HG03097 (cell line): ENCODE data around the gene ZNF77.
A peak's percentile ranks its signal among the peaks of the same experiment; 100 is the strongest.
"Not testable (repeated sequence)": the region's sequence is repeated elsewhere in the genome, so short reads cannot be mapped to it uniquely, and the experiment has no call there.

Experiments used
- ATAC-seq: cut with Tn5 transposase; IDR thresholded peaks from one replicate; pipeline ENCODE4 v1.9.1; 2021; ENCODE audit not compliant: unreplicated experiment, low FRiP score

ZNF77 gene

DNA sequence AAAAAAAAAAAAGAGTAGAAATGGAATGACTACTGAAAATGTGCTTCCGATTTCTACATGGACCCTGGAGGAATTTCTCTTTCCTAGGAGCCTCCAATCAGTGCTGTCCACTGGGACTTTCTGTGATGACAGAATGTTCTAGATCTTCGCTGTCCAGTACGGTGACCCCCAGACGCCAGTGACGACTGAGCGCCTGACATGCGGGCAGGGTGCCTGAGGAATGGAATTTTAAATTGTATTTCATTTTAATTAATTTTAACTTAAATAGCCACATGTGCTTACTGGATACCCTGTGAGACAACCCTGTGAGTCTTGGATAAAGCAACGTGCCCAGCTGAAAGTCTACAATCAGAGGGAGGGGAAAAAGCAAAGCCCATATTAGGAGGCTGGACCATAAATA is 28.5 kb upstream of the ZNF77 start:
- ATAC-seq, result no peak

GRCh38 chr19:2970201-2970835 is 25.5 kb upstream of the ZNF77 start:
- no peak for ATAC-seq

DNA sequence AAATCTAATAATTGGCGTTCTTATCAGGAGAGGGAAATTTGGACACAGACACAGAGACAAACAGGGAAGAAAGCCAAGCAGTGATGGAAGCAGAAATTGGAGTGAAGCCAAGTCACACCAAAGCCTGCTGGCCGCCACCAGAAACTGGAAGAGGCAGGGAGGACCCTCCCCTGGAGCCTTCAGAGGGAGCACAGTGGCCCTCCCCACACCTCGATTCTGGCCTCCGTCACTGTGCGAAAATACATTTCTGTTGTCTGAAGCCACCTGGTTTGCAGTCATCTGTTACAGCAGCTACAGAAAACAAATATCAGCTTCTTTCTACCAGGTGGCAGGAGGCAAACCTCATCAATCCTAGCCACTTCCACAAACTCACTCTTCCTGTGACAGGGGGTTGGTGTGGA is 24.3 kb upstream of the ZNF77 start:
- ATAC-seq, result no peak

DNA sequence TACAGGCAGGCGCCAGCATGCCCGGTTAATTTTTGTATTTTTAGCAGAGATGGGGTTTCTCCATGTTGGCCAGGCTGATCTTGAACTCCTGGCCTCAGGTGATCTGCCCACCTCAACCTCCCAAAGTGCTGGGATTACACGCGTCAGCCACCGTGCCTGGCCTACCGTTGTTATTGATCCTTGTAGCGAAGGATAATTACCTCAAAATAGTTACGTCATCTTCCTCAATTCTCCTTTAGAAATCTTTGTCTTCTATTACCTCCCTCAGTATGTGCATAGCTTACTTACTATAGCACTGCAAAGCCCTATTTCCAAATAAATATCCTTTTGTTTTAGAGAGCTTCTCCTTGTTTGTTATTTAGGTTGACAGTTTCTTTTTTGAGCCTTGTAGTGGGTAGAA is 23.2 kb upstream of the ZNF77 start:
- ATAC-seq, result no peak

GRCh38 chr19:2964874-2965273 is 20.1 kb upstream of the ZNF77 start:
- ATAC-seq, result no peak

- not testable (repeated sequence) for ATAC-seq
Observed at GRCh38 chr19:2963631-2964030, 18.9 kb upstream of the ZNF77 start.

- ATAC-seq, result no peak
Observed at GRCh38 chr19:2963122-2963521, 18.4 kb upstream of the ZNF77 start.

GRCh38 chr19:2962018-2962670 is 17.4 kb upstream of the ZNF77 start:
- ATAC-seq, result no peak

DNA sequence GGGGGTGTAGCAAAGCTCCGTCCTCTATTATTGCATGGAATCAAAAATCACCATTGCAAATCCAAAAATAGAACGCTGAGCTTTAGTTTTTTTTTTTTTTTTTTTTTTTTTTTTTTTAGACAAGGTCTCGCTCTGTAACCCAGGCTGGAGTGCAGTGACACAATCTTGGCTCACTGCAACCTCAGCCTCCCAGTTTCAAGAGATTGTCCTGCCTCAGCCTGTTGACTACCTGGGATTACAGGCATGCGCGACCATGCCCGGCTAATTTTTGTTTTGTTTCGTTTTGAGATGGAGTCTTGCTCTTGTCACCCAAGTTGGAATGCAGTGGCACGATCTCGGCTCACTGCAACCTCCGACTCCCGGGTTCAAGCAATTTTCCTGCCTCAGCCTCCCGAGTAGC is 15.3 kb upstream of the ZNF77 start:
- ATAC-seq, result no peak

- no peak for ATAC-seq
Observed at GRCh38 chr19:2957160-2957559, 12.4 kb upstream of the ZNF77 start.

- no peak for ATAC-seq
Observed at GRCh38 chr19:2952953-2953481, 8.2 kb upstream of the ZNF77 start.

GRCh38 chr19:2950286-2951124 is 5.7 kb upstream of the ZNF77 start:
- ATAC-seq, result peak; percentile 94

- ATAC-seq, result no peak
Observed at GRCh38 chr19:2949939-2950285, 5.1 kb upstream of the ZNF77 start.

DNA sequence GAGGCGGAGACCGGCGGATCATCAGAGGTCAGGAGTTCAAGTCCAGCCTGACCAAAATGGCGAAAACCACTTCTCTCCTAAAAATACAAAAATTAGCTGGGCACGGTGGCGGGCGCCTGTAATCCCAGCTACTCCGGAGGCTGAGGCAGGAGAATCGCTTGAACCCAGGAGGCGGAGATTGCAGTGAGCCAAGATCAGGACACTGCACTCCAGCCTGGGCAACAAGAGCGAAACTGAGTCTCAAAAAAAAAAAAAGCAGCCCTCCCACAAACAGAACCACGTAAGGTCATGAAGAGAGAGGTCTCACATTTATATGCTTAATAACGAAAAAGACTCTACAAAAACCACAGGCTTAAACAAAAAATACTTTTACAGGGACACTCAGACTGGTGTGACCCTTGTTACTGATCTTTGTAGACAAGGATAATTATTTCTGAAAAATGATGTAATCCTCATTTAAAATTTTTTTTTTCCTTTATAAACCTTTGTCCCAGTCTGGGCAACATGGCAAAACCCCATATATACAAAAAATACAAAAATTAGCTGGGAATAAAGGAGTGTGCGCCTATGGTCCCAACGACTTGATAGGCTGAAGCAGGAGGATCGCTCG is 909 bp upstream of the ZNF77 start:
- no peak for ATAC-seq

GRCh38 chr19:2944403-2944774 is 382 bp downstream of the ZNF77 start:
- ATAC-seq, result peak; percentile 8

DNA sequence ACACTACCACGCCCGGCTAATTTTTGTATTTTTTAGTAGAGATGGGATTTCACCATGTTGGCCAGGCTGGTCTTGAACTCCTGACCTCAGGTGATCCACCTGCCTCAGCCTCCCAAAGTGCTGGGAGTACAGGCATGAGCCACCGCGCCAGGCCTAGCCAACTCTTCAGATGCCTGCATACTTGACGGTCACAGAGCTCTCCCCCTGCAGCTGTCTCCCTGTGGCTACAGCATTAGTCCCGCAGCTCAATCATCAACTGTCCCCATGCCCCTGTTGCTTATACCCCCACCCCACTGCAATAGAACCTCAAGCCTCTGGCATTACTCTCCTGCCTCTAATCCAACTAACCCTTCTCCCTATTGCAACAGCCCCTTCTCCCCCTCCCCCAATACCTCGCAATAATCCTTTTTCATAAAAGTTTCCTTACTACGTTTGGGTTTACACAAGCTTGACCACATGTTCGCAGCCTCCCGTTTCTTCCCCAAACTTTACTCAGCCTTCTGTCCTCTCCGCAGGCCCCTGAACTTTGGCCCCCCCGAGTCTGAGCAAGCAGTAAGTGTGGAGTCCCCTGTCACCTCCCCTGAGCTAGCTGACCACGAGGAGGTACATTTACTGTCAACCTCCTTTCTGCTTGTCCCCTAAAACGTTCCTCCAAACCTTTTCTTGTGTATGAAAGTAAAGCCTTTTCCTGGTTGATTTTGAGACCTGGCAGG is 1.7 kb downstream of the ZNF77 start:
- no peak for ATAC-seq

DNA sequence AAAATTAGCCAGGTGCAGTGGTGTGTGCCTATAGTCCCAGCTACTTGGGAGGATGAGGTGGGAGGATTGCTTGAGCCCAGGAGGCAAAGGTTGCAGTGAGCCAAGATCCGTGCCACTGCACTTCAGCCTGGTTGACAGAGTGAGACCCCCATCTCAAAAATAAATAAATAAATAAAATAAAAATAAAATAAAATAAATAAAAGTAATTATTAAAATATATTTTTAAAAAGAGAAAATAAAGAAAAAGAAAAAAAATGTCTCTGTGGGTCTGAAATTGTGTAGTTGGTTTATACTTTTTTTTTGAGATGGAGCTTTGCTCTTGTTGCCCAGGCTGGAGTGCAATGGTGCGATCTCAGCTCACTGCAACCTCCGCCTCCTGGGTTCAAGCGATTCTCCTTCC is 8.9 kb downstream of the ZNF77 start:
- ATAC-seq, result not testable (repeated sequence)

DNA sequence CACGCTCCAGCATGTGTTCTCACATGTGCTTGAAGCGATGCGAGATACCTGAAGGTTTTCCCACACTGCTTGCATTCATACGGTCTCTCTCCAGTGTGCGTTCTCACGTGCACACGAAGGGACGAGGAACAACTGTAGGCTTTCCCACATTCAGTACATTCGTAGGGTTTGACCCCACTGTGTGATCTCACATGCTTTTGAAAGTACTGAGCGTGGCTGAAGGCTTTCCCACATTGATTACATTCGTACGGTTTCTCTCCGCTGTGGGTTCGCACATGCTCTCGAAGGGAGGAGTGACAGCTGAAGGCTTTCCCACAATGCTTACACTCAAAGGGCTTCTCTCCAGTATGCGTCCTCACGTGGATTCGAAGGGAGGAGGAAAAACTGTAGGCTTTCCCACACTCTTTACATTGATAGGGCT is 11.3 kb downstream of the ZNF77 start:
- no peak for ATAC-seq

DNA sequence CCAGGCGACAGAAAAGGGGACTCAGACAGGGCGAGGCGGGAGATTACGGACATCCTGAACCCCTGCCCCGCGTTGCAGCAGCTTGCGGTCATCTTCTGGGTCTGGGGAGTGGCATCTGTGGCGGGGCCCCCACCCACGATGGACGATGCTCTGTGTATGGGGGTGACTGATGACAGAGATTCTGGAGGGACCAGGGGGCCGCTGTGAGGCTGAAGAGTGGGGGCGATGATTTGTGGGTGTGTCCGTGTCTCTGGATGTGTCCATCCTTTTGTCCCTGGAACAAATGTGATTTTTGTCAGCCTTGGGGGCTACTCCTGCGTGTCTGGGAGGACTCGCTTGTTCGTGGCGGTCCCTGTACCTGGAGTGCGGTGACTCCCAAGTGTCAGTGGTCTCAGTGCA is 17.7 kb downstream of the ZNF77 start:
- ATAC-seq, result no peak

DNA sequence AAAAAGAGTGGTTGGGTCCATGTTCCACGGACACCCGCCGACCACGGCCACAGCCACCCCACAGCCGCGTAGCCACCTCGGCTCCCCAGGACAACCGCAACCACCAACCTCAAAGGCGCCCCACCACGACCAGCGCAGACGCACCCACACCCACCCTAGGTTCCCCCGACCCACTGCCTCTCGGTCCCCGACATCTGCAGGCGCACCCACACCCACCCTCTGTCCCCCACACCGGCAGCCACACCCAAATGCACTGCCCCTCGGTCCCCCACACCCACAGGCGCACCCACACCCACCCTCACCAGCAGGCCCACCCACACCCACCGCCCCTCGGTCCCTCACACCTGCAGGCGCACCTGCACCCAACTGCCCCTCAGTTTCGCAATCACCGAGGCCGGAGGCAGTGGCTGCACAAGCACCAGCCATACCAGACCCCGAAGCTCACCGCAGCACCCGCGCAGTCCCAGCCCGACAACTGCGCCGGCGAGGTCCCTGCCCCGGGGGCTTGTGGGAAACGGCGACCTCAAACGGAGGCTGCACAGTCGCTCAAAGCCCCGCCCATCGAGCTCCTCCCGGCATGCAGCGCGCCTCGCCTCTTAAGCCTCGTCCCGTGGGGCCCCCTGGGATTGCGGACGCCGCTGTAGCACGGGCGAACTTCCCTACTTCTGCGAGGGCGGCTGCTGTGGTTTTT is 18.3 kb downstream of the ZNF77 start:
- ATAC-seq, result no peak
